ENCODE results near the gene DHTKD1.

Gene DHTKD1

DNA sequence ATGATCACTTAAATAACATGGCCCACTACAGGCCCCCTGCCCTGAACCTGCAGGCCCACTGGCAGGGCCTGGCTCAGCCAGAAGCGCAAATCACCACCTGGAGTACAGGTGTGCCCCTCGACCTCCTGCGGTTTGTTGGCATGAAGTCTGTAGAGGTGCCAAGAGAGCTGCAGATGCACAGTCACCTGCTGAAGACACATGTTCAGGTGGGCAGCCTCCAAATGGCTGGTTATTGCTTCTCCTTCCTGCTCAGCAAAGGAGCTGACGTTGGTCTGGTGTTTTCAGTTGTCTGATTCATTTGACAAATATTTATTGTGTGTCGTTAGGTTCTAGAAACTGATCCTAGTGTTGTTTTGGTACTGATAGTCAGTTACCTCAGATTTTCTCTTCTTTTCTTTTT, 29.0 kb downstream of the DHTKD1 start:
- Histone ChIP-seq H3K27me3 (no peaks in the 10 kb centered on the region), H3K4me1 (no peaks in the 10 kb centered on the region), H3K36me3 (peaks cover 42% of the 10 kb centered on the region), H3K4me3 (ENCODE audit: low read depth, low read length) (no peak overlapping the region), H3K9me3 (no peaks in the 10 kb centered on the region)
- TF ChIP-seq, protein P1, sequence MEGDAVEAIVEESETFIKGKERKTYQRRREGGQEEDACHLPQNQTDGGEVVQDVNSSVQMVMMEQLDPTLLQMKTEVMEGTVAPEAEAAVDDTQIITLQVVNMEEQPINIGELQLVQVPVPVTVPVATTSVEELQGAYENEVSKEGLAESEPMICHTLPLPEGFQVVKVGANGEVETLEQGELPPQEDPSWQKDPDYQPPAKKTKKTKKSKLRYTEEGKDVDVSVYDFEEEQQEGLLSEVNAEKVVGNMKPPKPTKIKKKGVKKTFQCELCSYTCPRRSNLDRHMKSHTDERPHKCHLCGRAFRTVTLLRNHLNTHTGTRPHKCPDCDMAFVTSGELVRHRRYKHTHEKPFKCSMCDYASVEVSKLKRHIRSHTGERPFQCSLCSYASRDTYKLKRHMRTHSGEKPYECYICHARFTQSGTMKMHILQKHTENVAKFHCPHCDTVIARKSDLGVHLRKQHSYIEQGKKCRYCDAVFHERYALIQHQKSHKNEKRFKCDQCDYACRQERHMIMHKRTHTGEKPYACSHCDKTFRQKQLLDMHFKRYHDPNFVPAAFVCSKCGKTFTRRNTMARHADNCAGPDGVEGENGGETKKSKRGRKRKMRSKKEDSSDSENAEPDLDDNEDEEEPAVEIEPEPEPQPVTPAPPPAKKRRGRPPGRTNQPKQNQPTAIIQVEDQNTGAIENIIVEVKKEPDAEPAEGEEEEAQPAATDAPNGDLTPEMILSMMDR (IDR thresholded peaks at IDR 0.05; ENCODE audit: low read depth, low read length) = no peak
- no peak for DNase-seq

DNA sequence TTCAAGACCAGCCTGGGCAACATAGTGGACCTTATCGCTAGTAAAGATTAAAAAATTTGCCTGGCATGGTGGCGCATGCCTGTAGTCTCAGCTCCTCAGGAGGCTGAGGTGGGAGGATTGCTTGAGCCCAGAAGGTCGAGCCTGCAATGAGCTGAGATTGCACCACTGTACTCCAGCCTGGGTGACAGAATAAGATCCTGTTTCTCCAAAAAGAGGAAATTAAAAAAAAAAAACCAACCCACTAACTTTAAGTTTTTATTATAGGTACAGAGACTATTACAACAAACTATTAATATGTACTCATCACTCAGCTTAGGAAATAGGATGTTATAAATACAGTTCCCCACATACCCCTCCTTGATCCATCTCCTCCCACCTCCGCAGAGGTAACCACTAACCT, 30.2 kb downstream of the DHTKD1 start:
- H3K27me3 ChIP-seq = no peaks in the 10 kb centered on the region
- H3K4me1 ChIP-seq = no peaks in the 10 kb centered on the region
- DNase-seq = no peak
- peaks cover 38% of the 10 kb centered on the region for H3K36me3 ChIP-seq
- H3K4me3 ChIP-seq (ENCODE audit: low read depth, low read length) = no peak overlapping the region
- no peaks in the 10 kb centered on the region for H3K9me3 ChIP-seq
- TF ChIP-seq, protein P1 (IDR thresholded peaks at IDR 0.05; ENCODE audit: low read depth, low read length) = no peak

DNA sequence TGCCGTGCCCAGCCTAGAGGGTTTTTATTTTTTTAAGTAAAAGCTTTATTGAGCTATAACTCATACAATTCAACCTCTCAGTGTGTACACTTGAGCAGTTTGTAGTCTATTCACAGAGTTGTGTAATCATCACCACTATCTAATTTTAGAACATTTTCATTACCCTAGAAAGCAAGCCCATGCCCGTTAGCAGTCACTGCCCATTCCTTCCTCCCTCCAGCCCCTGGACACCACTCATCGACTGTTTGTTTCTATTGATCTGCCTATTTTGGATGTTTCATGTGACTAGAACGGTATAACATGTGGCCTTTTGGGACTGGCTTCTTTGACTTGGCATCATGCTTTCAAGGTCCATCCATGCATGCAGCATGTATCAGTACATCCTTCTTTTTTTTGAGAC, 35.0 kb downstream of the DHTKD1 start:
- Histone ChIP-seq H3K4me1 (no peaks in the 10 kb centered on the region), H3K9me3 (no peaks in the 10 kb centered on the region), H3K36me3 (peaks cover 51% of the 10 kb centered on the region), H3K4me3 (ENCODE audit: low read depth, low read length) (no peak overlapping the region), H3K27me3 (no peaks in the 10 kb centered on the region)
- no peak for DNase-seq
- TF ChIP-seq, protein P1 (IDR thresholded peaks at IDR 0.05; ENCODE audit: low read depth, low read length) = no peak

DNA sequence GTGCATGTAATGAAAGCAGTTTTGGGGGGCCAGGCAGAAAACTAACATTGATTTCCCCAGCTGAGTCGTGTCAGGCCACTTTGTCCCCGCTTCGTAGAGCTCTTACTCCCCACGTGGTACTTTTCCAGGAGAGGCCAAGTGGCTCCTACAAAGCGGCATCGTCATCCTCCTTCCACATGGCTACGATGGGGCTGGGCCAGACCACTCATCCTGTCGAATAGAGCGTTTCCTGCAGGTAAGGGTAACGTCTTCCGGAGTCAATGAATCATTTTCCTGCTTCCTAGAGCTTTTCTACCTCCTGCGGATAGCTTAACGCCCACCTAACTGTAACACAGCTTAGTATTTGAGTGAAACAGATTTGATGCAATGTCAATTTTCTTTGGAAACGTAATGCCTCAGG, 39.0 kb downstream of the DHTKD1 start:
- Histone ChIP-seq H3K36me3 (peaks cover 47% of the 10 kb centered on the region), H3K27me3 (no peaks in the 10 kb centered on the region), H3K4me3 (ENCODE audit: low read depth, low read length) (no peak overlapping the region), H3K4me1 (no peaks in the 10 kb centered on the region), H3K9me3 (no peaks in the 10 kb centered on the region)
- no peak for DNase-seq
- TF ChIP-seq, protein P1 (IDR thresholded peaks at IDR 0.05; ENCODE audit: low read depth, low read length) = no peak

DNA sequence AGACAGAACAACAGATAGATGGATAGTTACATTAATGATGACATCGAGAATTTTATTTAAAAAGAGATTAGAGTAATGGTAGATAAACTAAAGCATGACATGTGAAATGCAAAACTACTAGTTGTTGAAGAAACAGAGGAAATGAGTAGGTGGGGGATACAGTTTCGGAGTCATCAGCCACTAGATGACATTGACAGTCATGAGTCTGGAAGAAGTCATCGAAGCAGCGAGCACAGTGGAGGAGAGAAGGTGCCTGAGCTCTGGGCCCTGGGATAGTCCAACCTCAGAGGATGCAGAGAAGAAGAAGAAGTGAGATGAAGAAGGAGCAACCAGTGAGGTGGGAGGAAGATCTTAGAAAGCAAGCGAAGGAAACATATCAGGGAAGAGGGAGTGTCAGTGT, 40.5 kb downstream of the DHTKD1 start:
- H3K4me3 ChIP-seq (ENCODE audit: low read depth, low read length) = no peak overlapping the region
- TF ChIP-seq, protein P1 (IDR thresholded peaks at IDR 0.05; ENCODE audit: low read depth, low read length) = no peak
- no peaks in the 10 kb centered on the region for H3K4me1 ChIP-seq
- H3K27me3 ChIP-seq = no peaks in the 10 kb centered on the region
- DNase-seq = no peak
- peaks cover 52% of the 10 kb centered on the region for H3K36me3 ChIP-seq
- H3K9me3 ChIP-seq = no peaks in the 10 kb centered on the region

DNA sequence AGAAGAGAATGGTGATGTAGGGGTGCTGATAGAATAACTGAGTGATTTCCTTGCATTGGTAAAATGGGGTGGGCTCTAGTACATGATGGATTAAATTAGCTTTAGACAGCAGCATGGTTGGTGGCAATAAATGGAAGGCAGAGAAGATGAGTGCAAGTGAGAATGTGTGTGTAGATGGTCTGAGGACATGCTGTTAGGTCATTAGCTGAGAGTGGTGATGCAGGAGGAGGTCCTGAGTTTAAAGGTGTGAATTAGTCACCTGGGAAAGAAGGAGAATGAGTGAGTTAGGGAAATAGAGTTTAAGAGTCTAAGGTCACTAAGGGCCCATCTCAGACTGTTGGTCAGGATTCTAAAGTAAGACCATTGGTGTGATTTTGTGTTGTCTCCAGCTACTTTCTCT, 42.8 kb downstream of the DHTKD1 start:
- Histone ChIP-seq H3K9me3 (no peaks in the 10 kb centered on the region), H3K4me3 (ENCODE audit: low read depth, low read length) (no peak overlapping the region), H3K27me3 (no peaks in the 10 kb centered on the region), H3K36me3 (peaks cover 46% of the 10 kb centered on the region), H3K4me1 (no peaks in the 10 kb centered on the region)
- no peak for DNase-seq
- TF ChIP-seq, protein P1 (IDR thresholded peaks at IDR 0.05; ENCODE audit: low read depth, low read length) = no peak

Data from BE2C (cell line).